HG03039 (cell line): ENCODE measurements around the gene ZNF653.

Experiments used
- ATAC-seq: cut with Tn5 transposase; IDR thresholded peaks from one replicate; pipeline ENCODE4 v1.9.1; 2021; ENCODE audit warnings: mild to moderate bottlenecking, moderate library complexity; ENCODE audit not compliant: unreplicated experiment

The ZNF653 gene

GRCh38 chr19:11528551-11529341 is 23.1 kb upstream of the ZNF653 start, which contains the start of gene ECSIT:
Gene ECSIT, minus strand, starts transcription at chr19:11529134. Its CDS starts 9,964 bp downstream, at chr19:11519170.
- ATAC-seq, result peak; percentile 92

- no peak for ATAC-seq
Measured at GRCh38 chr19:11519138-11519537, 13.5 kb upstream of the ZNF653 start.

DNA sequence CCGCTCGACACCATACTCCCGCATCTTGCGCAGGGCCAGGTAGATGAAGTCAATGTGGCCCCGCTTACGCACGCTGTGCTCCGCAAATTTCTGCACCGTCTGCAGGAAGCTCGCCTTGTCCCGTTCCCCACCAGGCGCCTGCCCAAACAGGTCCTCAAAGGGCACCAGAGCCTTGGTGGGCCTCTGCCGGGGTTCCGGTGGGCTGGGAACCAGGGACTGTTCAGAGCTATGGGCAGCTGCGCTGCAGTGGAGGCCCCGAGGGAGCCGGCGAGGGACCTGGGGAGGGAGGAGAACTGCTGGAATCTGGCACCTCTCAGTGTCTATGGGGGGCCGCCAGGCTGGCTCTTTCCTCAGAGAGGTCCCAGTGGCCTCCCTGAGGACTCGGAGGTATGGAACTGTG is 8.3 kb upstream of the ZNF653 start:
- no peak for ATAC-seq

DNA sequence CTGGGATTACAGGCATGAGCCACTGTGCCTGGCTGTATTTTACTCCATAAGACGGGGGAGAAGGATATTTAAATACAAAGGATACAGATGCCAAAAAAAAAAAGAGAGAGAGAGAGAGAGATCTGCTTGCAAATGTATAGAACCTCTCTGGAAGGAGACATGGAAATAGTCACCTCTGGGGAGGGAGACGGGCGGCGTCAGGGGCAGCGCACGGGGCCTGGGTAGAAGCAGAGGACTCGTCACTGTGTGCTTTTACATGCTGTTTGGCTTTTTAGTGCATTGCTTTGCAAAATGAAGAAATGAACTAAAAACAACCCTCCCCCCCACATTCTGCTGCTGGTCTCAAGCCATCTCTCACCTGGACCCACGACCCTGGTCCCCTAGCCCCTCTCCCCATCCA is 4.8 kb upstream of the ZNF653 start:
- ATAC-seq, result no peak

GRCh38 chr19:11507370-11508078 is 1.9 kb upstream of the ZNF653 start:
- no peak for ATAC-seq

DNA sequence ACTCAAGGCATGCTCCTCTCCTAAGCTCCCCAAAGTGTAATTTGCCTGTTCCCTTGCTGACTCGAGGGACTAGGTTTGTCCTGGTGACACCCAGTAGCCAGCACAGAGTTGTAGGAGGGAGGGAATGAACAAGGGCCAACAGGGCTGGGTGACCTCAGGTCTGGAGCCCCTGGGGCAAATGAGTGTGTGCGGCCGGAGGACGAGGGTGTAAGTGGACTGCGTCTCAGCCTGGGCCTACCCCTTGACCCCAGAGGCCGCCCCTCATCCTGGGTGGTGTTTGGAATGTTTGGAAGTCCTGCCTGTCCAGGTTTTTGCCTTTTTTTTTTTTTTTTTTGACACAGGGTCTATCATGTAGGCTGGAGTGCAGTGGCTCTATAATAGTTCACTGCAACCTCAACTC is 1.3 kb upstream of the ZNF653 start:
- ATAC-seq, result no peak

GRCh38 chr19:11506101-11506555 is 489 bp upstream of the ZNF653 start:
- ATAC-seq, result peak; percentile 19

DNA sequence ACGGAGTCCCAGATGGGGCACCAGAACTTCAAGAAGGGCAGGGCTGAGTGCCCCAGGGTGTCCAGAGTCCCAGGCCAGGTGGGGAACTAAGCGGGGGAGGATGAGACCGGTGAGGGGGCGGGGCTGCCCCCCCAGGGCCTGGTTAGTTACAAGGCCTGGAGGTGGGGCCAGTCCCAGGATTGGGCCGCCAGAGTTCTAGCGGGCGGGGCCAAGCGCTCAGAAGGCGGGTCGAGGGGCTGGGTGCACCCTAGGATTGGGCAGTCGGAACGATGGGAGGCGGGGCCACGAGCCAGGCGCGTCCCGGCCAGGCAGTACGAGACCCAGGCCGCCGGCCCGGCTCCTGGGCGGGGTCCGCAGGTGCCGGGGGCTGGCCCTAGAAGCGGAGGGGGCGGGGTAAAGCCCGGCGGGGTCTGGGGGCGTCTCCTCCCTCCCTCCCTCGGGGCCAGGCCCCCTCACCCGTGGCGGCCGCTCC is 571 bp downstream of the ZNF653 start:
- ATAC-seq, result peak; percentile 86

DNA sequence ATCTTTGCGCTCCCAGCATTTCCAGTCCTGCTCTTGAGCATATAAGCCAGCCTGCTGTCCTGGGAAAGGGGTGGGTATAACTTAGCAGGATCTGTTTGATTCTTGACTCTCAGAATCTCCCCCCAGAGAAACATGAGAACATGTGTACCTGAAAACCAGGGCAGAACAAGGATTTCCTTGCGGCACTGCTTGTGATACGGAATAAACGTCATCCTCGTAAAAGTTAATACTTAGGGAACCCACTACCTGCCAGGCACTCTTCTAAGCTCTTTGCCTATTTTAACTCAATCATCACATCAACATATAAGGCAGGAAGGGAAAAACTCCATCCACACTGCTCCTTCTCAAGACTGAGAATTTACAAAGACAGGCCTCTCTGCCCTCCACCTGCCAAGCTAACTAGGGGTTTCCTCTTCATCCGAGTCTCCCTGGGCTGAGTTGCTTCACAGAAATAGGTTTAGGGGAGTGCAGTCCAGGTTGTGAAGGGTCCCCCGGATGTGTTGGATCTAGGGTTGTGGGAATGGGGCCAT is 1.1 kb downstream of the ZNF653 start:
- no peak for ATAC-seq

DNA sequence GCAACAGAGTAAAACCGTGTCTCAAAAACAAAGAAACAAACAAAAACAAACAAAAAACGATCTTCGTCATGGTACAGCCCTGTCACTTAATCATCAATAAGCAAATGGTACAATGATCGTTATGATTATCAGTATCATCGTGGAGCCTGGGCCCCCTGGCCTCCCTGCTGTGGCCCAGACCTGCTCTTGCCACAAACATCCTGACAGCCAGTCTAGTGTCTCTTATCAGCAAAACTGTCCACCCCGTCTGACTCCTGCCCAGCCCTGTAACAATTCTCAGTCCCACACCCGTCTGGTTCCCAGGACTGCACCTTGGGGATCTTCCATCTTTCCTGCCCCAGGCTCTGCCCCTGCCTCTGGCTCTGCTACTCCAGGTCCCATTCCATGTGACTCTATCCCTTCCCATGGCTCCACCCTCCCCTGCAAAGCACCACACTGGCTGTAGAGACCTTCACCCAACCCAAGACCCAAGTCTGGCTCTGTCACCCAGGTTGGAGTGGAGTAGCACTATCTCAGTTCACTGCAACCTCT is 5.7 kb downstream of the ZNF653 start:
- ATAC-seq, result no peak

DNA sequence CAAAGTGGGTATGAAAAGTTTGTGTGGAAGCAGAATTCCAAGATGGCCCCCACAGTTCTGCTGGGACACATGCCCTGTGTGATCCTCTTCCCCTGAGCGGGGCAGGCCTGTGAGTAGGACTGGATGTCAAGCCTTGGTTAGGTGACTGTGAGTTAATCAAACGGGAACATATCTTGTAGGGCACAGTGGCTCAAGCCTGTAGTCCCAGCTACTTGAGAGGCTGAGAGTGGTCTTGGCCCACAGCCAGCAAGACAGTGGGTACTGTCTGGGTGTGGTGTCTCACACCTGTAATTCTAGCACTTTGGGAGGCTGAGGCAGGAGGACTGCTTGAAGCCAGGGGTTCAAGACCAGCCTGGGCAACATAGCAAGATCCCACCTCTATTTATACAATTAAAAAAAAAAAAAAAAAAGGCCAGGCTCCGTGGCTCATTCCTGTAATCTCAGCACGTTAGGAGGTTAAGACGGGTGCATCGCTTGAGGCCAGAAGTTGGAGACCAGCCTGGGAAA is 6.4 kb downstream of the ZNF653 start:
- ATAC-seq, result no peak

GRCh38 chr19:11496391-11497163 is 9.1 kb downstream of the ZNF653 start:
- ATAC-seq, result no peak

- ATAC-seq, result no peak
Measured at GRCh38 chr19:11495885-11496284, 9.8 kb downstream of the ZNF653 start.

DNA sequence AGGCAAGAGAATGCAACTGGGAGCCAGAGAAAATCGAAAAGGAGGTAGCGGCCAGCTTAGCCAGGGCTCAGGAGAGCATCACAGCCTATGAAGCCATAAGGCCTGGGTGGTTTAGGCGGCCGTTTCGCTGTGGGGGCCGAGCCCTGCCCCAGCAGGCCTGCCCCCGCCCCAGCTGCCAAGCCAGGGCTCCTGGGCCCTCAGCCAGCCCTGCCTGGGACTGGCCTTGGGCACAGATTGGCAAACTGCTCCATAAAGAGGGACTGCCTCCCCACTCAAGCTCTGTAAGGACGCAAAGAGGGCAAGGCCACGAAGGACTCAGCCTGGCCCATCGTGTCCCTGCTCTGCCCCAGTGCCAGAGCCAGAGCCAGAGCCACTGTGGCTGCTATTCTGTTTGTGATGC is 10.2 kb downstream of the ZNF653 start:
- ATAC-seq, result no peak

DNA sequence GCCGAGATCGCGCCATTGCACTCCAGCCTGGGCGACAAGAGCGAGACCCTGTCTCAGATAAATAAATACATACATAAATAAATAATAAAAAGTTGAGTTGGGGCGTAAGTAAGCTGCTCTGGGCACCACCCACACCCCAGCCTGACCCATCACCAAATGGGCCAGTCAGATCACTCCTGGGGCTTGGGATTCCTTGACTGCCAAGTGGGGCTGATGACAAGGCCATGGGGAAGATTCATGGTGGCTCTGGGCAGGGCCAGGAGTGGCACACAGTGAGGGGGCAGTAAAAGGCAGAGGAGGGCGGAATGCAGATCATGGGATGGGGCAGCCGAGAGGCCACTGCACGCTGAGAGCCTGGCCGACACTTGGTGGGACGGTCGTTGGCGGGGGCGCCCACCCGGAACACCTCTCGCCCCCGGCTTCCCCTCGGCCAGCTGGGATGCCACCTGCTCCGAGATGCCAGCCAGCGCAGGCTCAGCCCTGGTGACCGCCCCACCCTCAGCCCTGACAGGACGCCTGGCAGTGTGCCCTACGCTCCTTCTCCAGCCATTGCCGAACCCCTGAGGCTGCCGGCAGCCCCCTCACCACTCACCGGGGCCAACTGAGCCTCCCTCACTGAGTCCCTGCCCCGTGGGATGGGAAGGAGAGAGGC is 10.9 kb downstream of the ZNF653 start:
- no peak for ATAC-seq

DNA sequence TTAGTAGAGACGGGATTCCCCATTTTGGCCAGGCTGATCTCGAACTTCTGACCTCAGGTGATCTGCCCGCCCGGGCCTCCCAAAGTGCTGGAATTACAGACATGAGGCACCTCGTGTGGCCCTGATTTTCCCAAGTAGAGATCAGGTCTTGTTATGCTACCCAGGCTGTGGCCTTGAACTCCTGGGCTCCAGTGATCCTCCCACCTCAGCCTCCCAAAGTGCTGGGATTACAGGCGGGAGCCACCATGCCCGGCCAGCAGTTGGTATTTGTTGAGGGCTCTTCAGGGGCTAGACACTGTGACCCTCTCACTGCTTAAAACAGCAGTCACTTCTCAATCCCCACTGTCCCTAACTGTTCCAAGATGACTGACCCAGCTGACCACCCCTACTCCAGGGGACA is 16.3 kb downstream of the ZNF653 start:
- no peak for ATAC-seq

GRCh38 chr19:11486661-11487503 is 18.8 kb downstream of the ZNF653 start:
- ATAC-seq, result no peak

DNA sequence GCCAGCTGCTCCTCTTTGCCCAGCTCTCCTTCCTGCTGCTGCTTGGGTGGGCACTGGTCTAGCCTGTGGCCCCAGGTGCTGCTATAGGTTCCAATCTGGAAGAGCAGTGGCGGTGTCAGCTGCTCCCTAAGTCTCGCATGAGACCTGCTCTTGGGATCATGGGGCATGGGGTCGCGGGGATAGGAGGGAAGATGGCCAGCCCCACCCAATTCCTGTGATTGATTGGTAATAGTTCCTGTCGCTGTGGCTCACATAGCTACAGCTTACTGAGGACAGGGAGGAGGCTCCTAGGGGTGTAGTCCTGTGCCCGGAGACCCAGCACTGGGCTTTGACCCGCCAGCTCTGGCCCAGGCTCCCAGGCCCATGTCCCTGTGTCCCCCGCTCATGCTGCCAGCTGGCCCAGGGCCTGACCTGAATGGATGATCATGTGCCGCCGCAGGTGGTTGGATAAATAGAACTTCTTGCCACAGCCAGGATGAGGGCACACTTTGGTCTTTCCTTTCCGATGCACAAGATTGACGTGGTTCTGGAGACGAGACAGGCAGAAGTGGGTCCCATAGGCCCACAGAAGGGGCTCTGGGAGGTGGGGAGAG is 20.3 kb downstream of the ZNF653 start:
- no peak for ATAC-seq
